ENCODE data around the gene ATP10B. TPM values are rescaled to one million over a fixed set of nuclear protein-coding genes. Genes with fewer than 3 reads are reported as not detected.

Gene ATP10B
- total and polyA plus RNA-seq, 2 of the 13 experiments (the other 11 are each of a cell fraction or from before 2014, with no cell fraction given): not detected

DNA sequence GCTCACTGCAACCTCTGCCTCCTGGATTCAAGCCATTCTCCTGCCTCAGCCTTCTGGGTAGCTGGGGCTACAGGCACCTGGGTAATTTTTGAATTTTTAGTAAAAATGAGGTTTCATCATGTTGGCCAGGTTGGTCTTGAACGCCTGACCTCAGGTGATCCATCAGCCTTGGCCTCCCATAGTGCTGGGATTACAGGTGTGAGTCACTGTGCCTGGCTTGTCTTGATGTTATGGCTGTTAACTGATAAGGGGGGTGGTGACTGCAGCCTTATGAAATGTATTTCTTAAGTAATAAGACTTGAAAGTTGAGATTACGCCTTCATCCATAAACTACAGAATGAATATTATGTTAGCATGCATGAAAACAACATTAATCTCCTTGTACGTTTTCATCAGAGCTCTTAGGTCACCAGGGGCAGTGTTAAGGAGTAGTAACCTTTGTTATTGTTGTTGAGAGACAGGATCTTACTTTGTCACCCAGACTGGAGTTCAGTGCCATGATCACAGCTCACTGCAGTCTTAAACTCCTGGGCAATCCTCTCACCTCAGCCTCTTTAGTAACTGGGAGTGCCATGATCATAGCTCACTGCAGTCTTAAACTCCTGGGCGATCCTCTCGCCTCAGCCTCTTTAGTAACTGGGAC lies 148.3 kb downstream of the ATP10B start:
- TF ChIP-seq, protein P1, sequence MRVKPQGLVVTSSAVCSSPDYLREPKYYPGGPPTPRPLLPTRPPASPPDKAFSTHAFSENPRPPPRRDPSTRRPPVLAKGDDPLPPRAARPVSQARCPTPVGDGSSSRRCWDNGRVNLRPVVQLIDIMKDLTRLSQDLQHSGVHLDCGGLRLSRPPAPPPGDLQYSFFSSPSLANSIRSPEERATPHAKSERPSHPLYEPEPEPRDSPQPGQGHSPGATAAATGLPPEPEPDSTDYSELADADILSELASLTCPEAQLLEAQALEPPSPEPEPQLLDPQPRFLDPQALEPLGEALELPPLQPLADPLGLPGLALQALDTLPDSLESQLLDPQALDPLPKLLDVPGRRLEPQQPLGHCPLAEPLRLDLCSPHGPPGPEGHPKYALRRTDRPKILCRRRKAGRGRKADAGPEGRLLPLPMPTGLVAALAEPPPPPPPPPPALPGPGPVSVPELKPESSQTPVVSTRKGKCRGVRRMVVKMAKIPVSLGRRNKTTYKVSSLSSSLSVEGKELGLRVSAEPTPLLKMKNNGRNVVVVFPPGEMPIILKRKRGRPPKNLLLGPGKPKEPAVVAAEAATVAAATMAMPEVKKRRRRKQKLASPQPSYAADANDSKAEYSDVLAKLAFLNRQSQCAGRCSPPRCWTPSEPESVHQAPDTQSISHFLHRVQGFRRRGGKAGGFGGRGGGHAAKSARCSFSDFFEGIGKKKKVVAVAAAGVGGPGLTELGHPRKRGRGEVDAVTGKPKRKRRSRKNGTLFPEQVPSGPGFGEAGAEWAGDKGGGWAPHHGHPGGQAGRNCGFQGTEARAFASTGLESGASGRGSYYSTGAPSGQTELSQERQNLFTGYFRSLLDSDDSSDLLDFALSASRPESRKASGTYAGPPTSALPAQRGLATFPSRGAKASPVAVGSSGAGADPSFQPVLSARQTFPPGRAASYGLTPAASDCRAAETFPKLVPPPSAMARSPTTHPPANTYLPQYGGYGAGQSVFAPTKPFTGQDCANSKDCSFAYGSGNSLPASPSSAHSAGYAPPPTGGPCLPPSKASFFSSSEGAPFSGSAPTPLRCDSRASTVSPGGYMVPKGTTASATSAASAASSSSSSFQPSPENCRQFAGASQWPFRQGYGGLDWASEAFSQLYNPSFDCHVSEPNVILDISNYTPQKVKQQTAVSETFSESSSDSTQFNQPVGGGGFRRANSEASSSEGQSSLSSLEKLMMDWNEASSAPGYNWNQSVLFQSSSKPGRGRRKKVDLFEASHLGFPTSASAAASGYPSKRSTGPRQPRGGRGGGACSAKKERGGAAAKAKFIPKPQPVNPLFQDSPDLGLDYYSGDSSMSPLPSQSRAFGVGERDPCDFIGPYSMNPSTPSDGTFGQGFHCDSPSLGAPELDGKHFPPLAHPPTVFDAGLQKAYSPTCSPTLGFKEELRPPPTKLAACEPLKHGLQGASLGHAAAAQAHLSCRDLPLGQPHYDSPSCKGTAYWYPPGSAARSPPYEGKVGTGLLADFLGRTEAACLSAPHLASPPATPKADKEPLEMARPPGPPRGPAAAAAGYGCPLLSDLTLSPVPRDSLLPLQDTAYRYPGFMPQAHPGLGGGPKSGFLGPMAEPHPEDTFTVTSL (CRISPR knock-in tag; IDR thresholded peaks at IDR 0.05; ENCODE audit: borderline replicate concordance): no peak
- TF ChIP-seq HDAC2 (CRISPR knock-in tag; IDR thresholded peaks at IDR 0.05) (no peak), AHR (CRISPR knock-in tag; IDR thresholded peaks at IDR 0.05) (no peak)
- TF ChIP-seq, protein P2, sequence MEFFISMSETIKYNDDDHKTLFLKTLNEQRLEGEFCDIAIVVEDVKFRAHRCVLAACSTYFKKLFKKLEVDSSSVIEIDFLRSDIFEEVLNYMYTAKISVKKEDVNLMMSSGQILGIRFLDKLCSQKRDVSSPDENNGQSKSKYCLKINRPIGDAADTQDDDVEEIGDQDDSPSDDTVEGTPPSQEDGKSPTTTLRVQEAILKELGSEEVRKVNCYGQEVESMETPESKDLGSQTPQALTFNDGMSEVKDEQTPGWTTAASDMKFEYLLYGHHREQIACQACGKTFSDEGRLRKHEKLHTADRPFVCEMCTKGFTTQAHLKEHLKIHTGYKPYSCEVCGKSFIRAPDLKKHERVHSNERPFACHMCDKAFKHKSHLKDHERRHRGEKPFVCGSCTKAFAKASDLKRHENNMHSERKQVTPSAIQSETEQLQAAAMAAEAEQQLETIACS (CRISPR knock-in tag; IDR thresholded peaks at IDR 0.05): no peak
- TF ChIP-seq, protein P3, sequence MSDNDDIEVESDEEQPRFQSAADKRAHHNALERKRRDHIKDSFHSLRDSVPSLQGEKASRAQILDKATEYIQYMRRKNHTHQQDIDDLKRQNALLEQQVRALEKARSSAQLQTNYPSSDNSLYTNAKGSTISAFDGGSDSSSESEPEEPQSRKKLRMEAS (IDR thresholded peaks at IDR 0.05): no peak
- DNase-seq (ENCODE audit: low spot score) (no peak), FAIRE-seq (no peak), ATAC-seq (no peak)
- H3K9ac ChIP-seq (ENCODE audit: insufficient read depth, low read depth, low read length): no peak overlapping the region
- no peak overlapping the region for H2AFZ ChIP-seq (ENCODE audit: low read length)
- WGBS (ENCODE audit: low lambda C conversion rate): 2% methylated on average over 4 of the region's 5 CpGs
- CTCF ChIA-PET (ENCODE audit: low intra/inter-chr PET ratio, low total read pairs): no interaction called here
- H3K27ac ChIP-seq (ENCODE audit: extremely low read length, insufficient read depth, low read length): no peak overlapping the region
- POLR2A ChIA-PET: no interaction called here
- no peaks in the 10 kb centered on the region for H4K20me1 ChIP-seq (ENCODE audit: insufficient read depth, low read length)
- intact Hi-C loops (cut with micrococcal nuclease; ENCODE audit: unreplicated experiment) (no loop called here), in situ Hi-C loops (cut with HindIII; ENCODE audit: extremely low pct_ligation_motif_present, low pct_unique_long_range_greater_than_20kb) (no loop called here)
- no peaks in the 10 kb centered on the region for H3K9me3 ChIP-seq (ENCODE audit: low read length)
- no peaks in the 10 kb centered on the region for H3K4me1 ChIP-seq (ENCODE audit: insufficient read depth, low read length)
- H3K4me2 ChIP-seq (ENCODE audit: low read depth, low read length): no peak overlapping the region
- no peaks in the 10 kb centered on the region for H3K79me2 ChIP-seq (ENCODE audit: insufficient read depth, low read length)
- no peak overlapping the region for H3K4me3 ChIP-seq (replicated peaks in 1 of 3; ENCODE audit: insufficient read depth in 1 of 3, low read depth in 2 of 3, low read length in 3 of 3)
- no peaks in the 10 kb centered on the region for H3K27me3 ChIP-seq (ENCODE audit: control insufficient read depth in 1 of 2, insufficient read depth in 2 of 2, low read length in 2 of 2)
- no TSS peak for BruUV-seq (replicated peaks)
- H3K36me3 ChIP-seq (replicated peaks in 1 of 2; ENCODE audit: control insufficient read depth in 1 of 2, insufficient read depth in 2 of 2, low read length in 2 of 2): no peaks in the 10 kb centered on the region
